Measurements from ENCODE around the gene LIN7A.

Gene LIN7A

GRCh38 chr12:80857311-80857710 is 80.4 kb downstream of the LIN7A start:
- peak; percentile 86 for DNase-seq

DNA sequence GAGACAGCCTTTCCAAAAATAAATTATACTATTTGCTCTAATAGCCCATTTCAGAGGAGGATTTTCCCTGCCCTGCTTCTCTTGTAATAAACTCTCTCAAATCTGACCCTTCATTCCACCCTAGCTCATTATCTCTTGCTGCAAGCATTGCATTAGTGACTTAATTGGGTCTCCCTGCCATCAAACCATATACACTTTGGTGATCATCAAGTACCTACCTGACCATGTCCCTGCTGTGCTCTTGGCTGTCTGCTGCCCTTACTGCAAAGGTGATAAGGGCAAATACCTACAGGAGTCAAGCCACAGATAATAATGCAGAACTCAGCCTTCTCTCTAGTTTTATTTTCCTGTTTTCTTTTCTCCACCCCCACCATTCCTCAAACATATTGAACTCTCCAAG is 88.4 kb downstream of the LIN7A start:
- no peak for DNase-seq

DNA sequence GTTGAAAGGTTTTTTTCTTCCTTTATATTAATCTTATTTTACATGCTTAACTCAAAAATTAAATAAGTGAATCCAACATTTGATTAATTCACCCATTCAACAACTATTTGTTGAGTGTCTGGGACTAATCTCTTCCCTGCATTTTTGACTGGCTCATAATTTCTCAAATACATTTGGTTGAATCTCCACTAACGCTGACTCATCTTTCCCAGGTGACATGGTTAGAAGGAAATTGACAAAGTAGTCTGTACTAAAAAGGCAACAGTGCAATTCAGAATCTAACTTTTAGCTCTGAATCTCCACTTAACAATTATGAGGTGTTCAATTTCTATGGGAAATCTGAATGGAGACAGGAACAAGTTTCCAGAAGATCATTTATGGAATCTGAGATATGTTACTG is 88.9 kb downstream of the LIN7A start:
- peak; percentile 18 for DNase-seq

GRCh38 chr12:80847575-80847974 is 90.2 kb downstream of the LIN7A start:
- DNase-seq = no peak

DNA sequence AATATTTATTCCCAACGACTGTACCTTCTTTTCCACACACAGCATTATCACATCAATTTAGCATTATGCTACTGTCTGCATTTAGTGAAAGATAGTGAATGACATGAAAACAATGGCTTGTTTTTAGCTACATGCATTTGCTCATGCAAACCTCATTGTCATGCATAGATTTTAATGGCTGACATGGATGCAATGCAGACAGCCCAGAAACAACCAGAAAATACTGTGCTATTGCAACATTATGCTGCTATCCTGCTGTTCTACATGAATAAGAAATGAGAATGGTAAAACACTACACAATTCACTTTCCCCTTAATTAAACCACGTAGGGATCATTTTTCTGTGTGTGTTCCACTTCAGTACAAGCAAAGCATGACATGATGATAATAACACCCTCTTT is 90.8 kb downstream of the LIN7A start:
- DNase-seq = no peak

GRCh38 chr12:80845639-80846038 is 92.1 kb downstream of the LIN7A start:
- DNase-seq = no peak

- DNase-seq = no peak
These were observed 93.8 kb downstream of the LIN7A start for GRCh38 chr12:80843969-80844368.

GRCh38 chr12:80838708-80839107 is 99.0 kb downstream of the LIN7A start:
- peak; percentile 27 for DNase-seq

- no peak for DNase-seq
These were observed 99.6 kb downstream of the LIN7A start for GRCh38 chr12:80838024-80838658.

- DNase-seq = peak; percentile 80
These were observed 100.3 kb downstream of the LIN7A start for GRCh38 chr12:80837342-80837978.

DNA sequence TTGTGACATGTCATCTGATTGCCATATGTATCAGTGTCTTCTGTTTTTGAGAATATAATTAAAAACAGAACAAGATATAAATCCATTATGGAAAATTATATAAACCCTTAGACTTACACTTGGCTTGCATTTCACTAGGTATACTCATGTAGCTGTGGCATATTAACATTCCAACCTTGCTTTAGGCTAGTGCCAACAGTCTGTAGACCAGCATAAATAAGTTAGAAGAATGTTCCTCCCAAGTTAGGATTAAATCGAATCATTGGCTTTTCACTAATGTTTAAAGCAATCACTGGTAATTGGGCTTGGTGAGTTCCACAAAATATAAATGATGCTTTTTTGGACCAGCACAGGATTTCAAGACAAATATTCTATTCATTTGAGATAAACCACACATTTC is 103.0 kb downstream of the LIN7A start:
- DNase-seq = peak; percentile 7

DNA sequence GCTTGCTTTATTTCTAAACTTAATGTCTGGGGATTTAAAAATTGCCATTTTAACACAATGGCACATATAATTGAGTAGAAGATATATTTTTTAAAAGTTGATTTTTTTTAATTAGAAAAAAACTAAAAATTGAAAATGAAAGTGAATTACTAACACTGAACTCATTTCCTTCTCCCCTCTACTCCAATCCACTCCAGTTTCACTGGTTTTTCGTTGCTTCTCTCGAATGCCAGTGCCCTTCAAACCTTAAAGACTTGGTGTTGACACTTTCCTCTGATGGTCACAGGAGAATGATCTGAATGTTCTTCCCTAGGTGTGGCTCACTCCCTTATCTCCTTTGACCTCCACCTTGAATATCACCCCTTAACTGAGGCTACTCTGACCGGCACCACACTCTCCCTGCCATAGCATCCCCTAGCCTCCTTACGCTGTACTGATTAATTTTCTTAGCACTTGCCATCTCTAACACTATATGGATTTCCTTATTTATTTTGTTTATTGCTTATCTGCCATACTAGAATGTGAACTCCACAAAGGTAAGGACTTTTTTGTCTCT is 107.1 kb downstream of the LIN7A start:
- DNase-seq = no peak

- DNase-seq = peak; percentile 34
These were observed 108.0 kb downstream of the LIN7A start for GRCh38 chr12:80829767-80830166.

- no peak for DNase-seq
These were observed 112.2 kb downstream of the LIN7A start for GRCh38 chr12:80825506-80825905.

DNA sequence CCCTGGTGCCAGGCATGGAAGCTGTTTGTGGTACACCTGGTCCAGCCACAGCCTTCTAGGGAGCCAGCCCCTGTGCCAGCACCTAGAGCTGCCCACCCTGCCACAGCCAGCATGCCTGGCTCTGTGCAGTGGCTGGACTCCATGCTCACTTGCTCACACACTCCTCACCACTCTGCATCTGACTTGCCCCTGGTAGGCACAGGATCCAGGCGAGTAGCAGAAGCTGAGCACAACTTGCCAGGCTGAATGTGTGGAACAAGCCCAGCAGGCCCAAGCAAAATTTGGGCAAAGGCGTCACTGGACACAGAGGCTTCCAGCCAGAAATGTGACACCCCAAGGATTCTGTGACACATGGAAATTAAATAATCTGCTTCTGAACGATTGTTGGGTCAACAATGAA is 114.3 kb downstream of the LIN7A start:
- DNase-seq = no peak

DNA sequence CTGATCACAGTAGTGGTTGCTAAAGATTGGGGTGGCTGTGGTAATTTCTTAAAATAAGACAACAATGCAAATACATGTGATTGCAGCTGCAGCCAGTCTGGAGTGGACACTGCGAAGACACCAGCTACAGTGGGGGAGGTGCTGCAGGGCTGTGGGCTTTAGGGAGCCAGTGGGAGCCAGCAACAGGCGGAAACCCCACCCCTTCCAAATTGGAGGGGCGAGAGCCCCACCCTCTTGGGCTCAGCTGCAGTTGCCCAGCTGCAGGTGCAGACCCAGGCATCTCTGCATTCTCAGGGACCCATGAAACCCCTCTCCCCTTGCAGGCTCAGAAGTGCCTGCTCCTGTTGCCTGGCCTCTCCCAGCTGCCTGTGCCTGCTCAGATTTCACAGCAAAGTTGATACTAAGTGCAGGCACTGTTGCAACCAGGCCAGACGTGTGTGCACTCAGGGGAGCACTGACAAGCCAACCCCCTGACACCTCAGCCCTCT is 116.2 kb downstream of the LIN7A start:
- no peak for DNase-seq

GRCh38 chr12:80818878-80819277 is 118.9 kb downstream of the LIN7A start:
- DNase-seq = no peak

- DNase-seq = no peak
These were observed 122.4 kb downstream of the LIN7A start for GRCh38 chr12:80815351-80815750.

DNA sequence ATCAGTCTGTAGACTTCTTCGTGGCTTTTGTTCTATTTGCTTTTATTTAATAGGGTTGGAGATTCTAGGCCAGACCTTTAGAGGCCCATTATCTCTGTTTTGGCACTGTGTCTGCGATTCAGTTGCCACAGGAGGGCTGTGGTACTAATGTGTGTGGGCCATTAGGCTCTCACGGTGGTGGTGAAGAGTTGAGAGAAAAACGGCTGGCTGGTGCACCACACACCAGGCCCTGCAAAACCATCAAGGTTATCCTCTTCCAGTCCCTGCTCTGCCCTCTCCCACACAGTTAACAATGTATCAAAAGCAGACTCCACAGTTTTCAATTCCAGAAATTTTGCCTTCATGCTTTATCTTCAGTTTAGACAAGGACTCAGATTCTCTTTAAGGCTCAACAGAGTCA is 123.3 kb downstream of the LIN7A start:
- no peak for DNase-seq

- no peak for DNase-seq
These were observed 123.9 kb downstream of the LIN7A start for GRCh38 chr12:80813820-80814219.

- no peak for DNase-seq
These were observed 125.6 kb downstream of the LIN7A start for GRCh38 chr12:80811957-80812708.

- peak; percentile 14 for DNase-seq
These were observed 126.9 kb downstream of the LIN7A start for GRCh38 chr12:80810874-80811273.

GRCh38 chr12:80807640-80808288 is 130.0 kb downstream of the LIN7A start:
- no peak for DNase-seq
